OCI-LY3 (cell line): ENCODE data around the gene ZNF346.

ENCODE experiments used
- EZH2phosphoT487 ChIP-seq: fragments of 200-600 bp; shearing (Covaris generic); IDR thresholded peaks from 2 replicates; pipeline ENCODE4 v1.6.1; 2018; ENCODE audit warnings: antibody characterized with exemption, mixed run types, low read depth
- TF ChIP-seq, protein P1 (sequence below): fragments of 200-600, 300-600 bp; sonication (generic); IDR thresholded peaks from 2 replicates; pipeline ENCODE4 v1.5.1; 2014; ENCODE audit warnings: antibody characterized with exemption, low read length, low read depth

DNA sequence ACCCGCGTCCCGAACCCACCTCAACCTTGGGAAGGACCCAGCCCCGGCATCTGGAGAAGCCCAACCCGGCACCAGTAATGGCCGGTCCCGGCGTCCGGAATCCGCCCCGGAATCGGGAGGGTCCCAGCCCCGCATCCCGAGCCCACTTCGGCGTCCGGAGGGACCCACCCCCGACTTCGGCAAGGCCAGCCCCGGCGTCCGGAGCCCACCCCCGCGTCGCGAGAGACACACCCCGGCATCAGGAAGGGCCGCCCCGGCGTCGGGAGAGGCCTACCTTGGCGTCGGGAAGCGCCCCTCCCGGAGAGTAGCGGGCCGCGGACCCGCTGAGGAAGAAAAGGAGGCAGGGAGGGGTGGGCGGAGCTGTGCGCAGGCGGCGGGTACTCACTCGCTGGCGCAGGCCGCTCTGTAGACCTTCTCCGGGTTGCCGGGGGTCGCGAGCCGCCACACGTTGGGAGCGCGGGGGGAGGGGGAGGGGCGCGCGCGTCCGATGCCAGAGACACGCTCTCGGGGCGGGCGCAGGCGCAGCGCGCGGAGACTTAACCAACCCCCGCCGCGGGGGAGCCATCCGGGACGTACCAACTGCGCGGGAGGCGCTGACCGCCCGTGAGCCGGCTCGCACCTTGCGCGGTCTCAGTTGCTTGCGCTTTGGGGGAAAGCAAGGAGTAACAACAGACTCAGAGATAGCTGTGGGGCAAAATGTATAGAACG, 16.1 kb upstream of the ZNF346 start, which contains the start of gene UIMC1:
- TF ChIP-seq, protein P1, sequence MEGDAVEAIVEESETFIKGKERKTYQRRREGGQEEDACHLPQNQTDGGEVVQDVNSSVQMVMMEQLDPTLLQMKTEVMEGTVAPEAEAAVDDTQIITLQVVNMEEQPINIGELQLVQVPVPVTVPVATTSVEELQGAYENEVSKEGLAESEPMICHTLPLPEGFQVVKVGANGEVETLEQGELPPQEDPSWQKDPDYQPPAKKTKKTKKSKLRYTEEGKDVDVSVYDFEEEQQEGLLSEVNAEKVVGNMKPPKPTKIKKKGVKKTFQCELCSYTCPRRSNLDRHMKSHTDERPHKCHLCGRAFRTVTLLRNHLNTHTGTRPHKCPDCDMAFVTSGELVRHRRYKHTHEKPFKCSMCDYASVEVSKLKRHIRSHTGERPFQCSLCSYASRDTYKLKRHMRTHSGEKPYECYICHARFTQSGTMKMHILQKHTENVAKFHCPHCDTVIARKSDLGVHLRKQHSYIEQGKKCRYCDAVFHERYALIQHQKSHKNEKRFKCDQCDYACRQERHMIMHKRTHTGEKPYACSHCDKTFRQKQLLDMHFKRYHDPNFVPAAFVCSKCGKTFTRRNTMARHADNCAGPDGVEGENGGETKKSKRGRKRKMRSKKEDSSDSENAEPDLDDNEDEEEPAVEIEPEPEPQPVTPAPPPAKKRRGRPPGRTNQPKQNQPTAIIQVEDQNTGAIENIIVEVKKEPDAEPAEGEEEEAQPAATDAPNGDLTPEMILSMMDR = no peak
- TF ChIP-seq EZH2phosphoT487 = no peak
